Vagina (tissue), 2 donors: ENCODE data around the gene PABPC1L.

Experiments used
- CTCF ChIP-seq, 3 experiments: fragments of 450-650 bp in 2 of 3; fragments of 200-600 bp in 1 of 3; sonication (generic) in 1 of 3; IDR thresholded peaks; one replicate each; pipeline ENCODE4 v1.5.1; 2017 to 2019; ENCODE audit warnings: antibody characterized with exemption in 3 of 3, mild to moderate bottlenecking in 2 of 3, moderate library complexity in 2 of 3
- POLR2A ChIP-seq, 2 donors: fragments of 450-650 bp; IDR thresholded peaks; one replicate each; pipeline ENCODE4 v1.6.1; 2017; ENCODE audit warnings: antibody characterized with exemption in 2 of 2, mild to moderate bottlenecking in 2 of 2, moderate library complexity in 2 of 2

- TF ChIP-seq CTCF (IDR thresholded peaks at IDR 0.05) (no peak), POLR2A (IDR thresholded peaks at IDR 0.05) (no peak)
Observed at GRCh38 chr20:44946271-44946852, 36.5 kb downstream of the PABPC1L start.
